ENCODE data around the gene RELL2.

Gene RELL2

DNA sequence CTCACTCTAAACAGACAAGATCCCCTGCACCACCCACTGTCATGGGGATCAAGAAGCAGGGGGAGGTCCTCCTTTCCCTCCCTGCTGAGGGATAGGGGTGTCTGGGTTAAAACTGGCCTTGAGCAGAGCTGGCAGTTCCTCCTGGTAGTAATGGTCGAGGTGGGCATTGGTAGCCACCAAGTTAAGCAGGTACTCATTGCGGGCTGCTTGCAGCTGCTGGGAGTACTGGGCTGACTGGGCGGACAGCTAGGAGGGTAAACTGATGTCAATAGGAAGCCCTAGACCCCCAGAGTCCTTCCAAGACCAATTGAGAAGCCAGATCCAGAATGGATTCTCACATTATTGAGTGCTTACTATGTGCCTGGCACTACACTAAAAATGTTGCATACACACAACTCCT, 11.1 kb downstream of the RELL2 start:
- Histone ChIP-seq H3K27me3 (ENCODE audit: control insufficient read depth in 1 of 2, insufficient read depth in 2 of 2, low read length in 2 of 2) (no peaks in the 10 kb centered on the region), H3K36me3 (ENCODE audit: control insufficient read depth in 1 of 2, insufficient read depth in 2 of 2, low read length in 2 of 2) (peaks cover 13 to 24% of the 10 kb centered on the region in 2 donors), H3K27ac (ENCODE audit: low read depth, low read length) (no peak overlapping the region), H3K4me1 (ENCODE audit: control insufficient read depth in 1 of 2, insufficient read depth in 2 of 2, low read length in 2 of 2) (peaks cover 11 to 13% of the 10 kb centered on the region in 2 donors), H3K9ac (ENCODE audit: low read depth in 1 of 2, low read length in 2 of 2) (no peak overlapping the region), H3K9me3 (ENCODE audit: control insufficient read depth in 1 of 2, low read length in 2 of 2) (no peaks in the 10 kb centered on the region), H3K4me3 (ENCODE audit: low read depth in 1 of 2, low read length in 2 of 2) (no peak overlapping the region)

GRCh38 chr5:141649056-141649688, 12.4 kb downstream of the RELL2 start:
- H3K4me1 ChIP-seq (ENCODE audit: control insufficient read depth in 1 of 2, insufficient read depth in 2 of 2, low read length in 2 of 2) = peaks cover 11 to 13% of the 10 kb centered on the region in 2 donors
- H3K36me3 ChIP-seq (ENCODE audit: control insufficient read depth in 1 of 2, insufficient read depth in 2 of 2, low read length in 2 of 2) = peaks cover 12 to 20% of the 10 kb centered on the region in 2 donors
- no peak overlapping the region for H3K9ac ChIP-seq (ENCODE audit: low read depth in 1 of 2, low read length in 2 of 2)
- no peaks in the 10 kb centered on the region for H3K9me3 ChIP-seq (ENCODE audit: control insufficient read depth in 1 of 2, low read length in 2 of 2)
- H3K27ac ChIP-seq (ENCODE audit: low read depth, low read length) = no peak overlapping the region
- H3K4me3 ChIP-seq (ENCODE audit: low read depth in 1 of 2, low read length in 2 of 2) = no peak overlapping the region
- H3K27me3 ChIP-seq (ENCODE audit: control insufficient read depth in 1 of 2, insufficient read depth in 2 of 2, low read length in 2 of 2) = no peaks in the 10 kb centered on the region

- H3K27me3 ChIP-seq (ENCODE audit: control insufficient read depth in 1 of 2, insufficient read depth in 2 of 2, low read length in 2 of 2) = no peaks in the 10 kb centered on the region
- H3K4me3 ChIP-seq (ENCODE audit: low read depth in 1 of 2, low read length in 2 of 2) = no peak overlapping the region
- H3K9me3 ChIP-seq (ENCODE audit: control insufficient read depth in 1 of 2, low read length in 2 of 2) = no peaks in the 10 kb centered on the region
- no peak overlapping the region for H3K9ac ChIP-seq (ENCODE audit: low read depth in 1 of 2, low read length in 2 of 2)
- peaks cover 7 to 12% of the 10 kb centered on the region in 2 donors for H3K36me3 ChIP-seq (ENCODE audit: control insufficient read depth in 1 of 2, insufficient read depth in 2 of 2, low read length in 2 of 2)
- no peak overlapping the region for H3K27ac ChIP-seq (ENCODE audit: low read depth, low read length)
- peaks cover 11 to 13% of the 10 kb centered on the region in 2 donors for H3K4me1 ChIP-seq (ENCODE audit: control insufficient read depth in 1 of 2, insufficient read depth in 2 of 2, low read length in 2 of 2)
Measured at GRCh38 chr5:141649972-141650371, 13.2 kb downstream of the RELL2 start.

GRCh38 chr5:141650851-141651727, 14.3 kb downstream of the RELL2 start, which contains the start of gene FCHSD1:
Gene FCHSD1, minus strand, starts transcription at chr5:141651418. Its CDS starts 50 bp downstream, at chr5:141651368.
- no peak within 1 kb of the TSS for H3K27ac ChIP-seq (ENCODE audit: low read depth, low read length)
- no peaks in the 10 kb centered on the region for H3K9me3 ChIP-seq (ENCODE audit: control insufficient read depth in 1 of 2, low read length in 2 of 2)
- H3K9ac ChIP-seq (ENCODE audit: low read depth in 1 of 2, low read length in 2 of 2) = peak within 1 kb of the TSS; percentile 50 to 58

GRCh38 chr5:141651728-141652105, 14.9 kb downstream of the RELL2 start:
- Histone ChIP-seq H3K36me3 (ENCODE audit: control insufficient read depth in 1 of 2, insufficient read depth in 2 of 2, low read length in 2 of 2) (peaks cover 0 to 5% of the 10 kb centered on the region in 2 donors), H3K9ac (ENCODE audit: low read depth in 1 of 2, low read length in 2 of 2) (peak overlapping the region; percentile 7 to 50), H3K9me3 (ENCODE audit: control insufficient read depth in 1 of 2, low read length in 2 of 2) (no peaks in the 10 kb centered on the region), H3K27me3 (ENCODE audit: control insufficient read depth in 1 of 2, insufficient read depth in 2 of 2, low read length in 2 of 2) (no peaks in the 10 kb centered on the region), H3K4me3 (ENCODE audit: low read depth in 1 of 2, low read length in 2 of 2) (peak overlapping the region; percentile 78 to 82), H3K27ac (ENCODE audit: low read depth, low read length) (no peak overlapping the region), H3K4me1 (ENCODE audit: control insufficient read depth in 1 of 2, insufficient read depth in 2 of 2, low read length in 2 of 2) (peaks cover 11 to 13% of the 10 kb centered on the region in 2 donors)

More at GRCh38 chr5:141650851-141651727, 14.3 kb downstream of the RELL2 start, which contains the start of gene FCHSD1:
- Histone ChIP-seq H3K4me3 (ENCODE audit: low read depth in 1 of 2, low read length in 2 of 2) (peak within 1 kb of the TSS; percentile 78 to 82), H3K4me1 (ENCODE audit: control insufficient read depth in 1 of 2, insufficient read depth in 2 of 2, low read length in 2 of 2) (peaks cover 11 to 13% of the 10 kb centered on the region in 2 donors), H3K36me3 (ENCODE audit: control insufficient read depth in 1 of 2, insufficient read depth in 2 of 2, low read length in 2 of 2) (peaks cover 0 to 12% of the 10 kb centered on the region in 2 donors), H3K27me3 (ENCODE audit: control insufficient read depth in 1 of 2, insufficient read depth in 2 of 2, low read length in 2 of 2) (no peaks in the 10 kb centered on the region)

GRCh38 chr5:141654298-141654697, 17.5 kb downstream of the RELL2 start:
- Histone ChIP-seq H3K9me3 (ENCODE audit: control insufficient read depth in 1 of 2, low read length in 2 of 2) (no peaks in the 10 kb centered on the region), H3K27ac (ENCODE audit: low read depth, low read length) (no peak overlapping the region), H3K4me1 (ENCODE audit: control insufficient read depth in 1 of 2, insufficient read depth in 2 of 2, low read length in 2 of 2) (peaks cover 11 to 13% of the 10 kb centered on the region in 2 donors), H3K27me3 (ENCODE audit: control insufficient read depth in 1 of 2, insufficient read depth in 2 of 2, low read length in 2 of 2) (no peaks in the 10 kb centered on the region), H3K4me3 (ENCODE audit: low read depth in 1 of 2, low read length in 2 of 2) (no peak overlapping the region), H3K36me3 (ENCODE audit: control insufficient read depth in 1 of 2, insufficient read depth in 2 of 2, low read length in 2 of 2) (peaks cover 3 to 5% of the 10 kb centered on the region in 2 donors), H3K9ac (ENCODE audit: low read depth in 1 of 2, low read length in 2 of 2) (no peak overlapping the region)

DNA sequence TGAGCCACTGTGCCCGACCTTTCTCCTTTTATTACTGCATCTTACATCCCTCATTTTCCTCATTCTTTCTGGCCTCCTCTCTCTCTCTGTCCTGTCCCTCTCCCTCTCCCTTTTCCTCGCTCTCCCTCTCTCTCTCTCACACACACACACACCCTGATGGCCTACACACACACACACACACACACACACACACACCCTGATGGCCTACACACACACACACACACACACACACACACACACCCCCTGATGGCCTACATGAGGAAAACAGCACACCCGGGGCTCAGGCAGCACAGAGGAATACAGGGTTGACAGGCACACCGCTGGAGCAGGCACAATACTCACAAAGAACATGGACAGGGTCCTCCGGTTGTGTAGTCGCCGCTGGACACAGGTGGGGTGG, 18.2 kb downstream of the RELL2 start:
- Histone ChIP-seq H3K27me3 (ENCODE audit: control insufficient read depth in 1 of 2, insufficient read depth in 2 of 2, low read length in 2 of 2) (no peaks in the 10 kb centered on the region), H3K36me3 (ENCODE audit: control insufficient read depth in 1 of 2, insufficient read depth in 2 of 2, low read length in 2 of 2) (peaks cover 3 to 5% of the 10 kb centered on the region in 2 donors), H3K9me3 (ENCODE audit: control insufficient read depth in 1 of 2, low read length in 2 of 2) (no peaks in the 10 kb centered on the region), H3K4me1 (ENCODE audit: control insufficient read depth in 1 of 2, insufficient read depth in 2 of 2, low read length in 2 of 2) (peaks cover 11 to 12% of the 10 kb centered on the region in 2 donors), H3K27ac (ENCODE audit: low read depth, low read length) (no peak overlapping the region), H3K9ac (ENCODE audit: low read depth in 1 of 2, low read length in 2 of 2) (no peak overlapping the region), H3K4me3 (ENCODE audit: low read depth in 1 of 2, low read length in 2 of 2) (no peak overlapping the region)

DNA sequence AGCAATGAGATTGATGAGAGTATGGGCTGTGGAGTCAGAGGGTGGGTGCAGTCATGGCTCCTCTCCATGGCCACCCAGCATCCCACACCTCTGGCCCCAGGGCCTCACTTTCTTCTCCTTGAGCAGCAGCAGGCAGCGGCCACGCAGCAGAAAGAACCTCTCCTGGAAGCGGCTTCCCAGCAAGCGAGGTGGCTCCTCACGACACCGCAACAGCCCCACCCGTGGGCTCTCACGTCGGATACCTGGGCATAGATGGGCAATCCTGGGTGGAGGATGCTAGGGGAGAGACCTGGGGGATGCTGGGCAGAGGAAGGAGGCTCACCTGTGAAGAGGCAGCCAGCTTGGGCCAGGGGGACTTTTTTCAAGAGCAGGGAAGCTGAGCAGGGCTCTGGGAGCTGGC, 19.6 kb downstream of the RELL2 start:
- H3K9ac ChIP-seq (ENCODE audit: low read depth in 1 of 2, low read length in 2 of 2) = no peak overlapping the region
- H3K9me3 ChIP-seq (ENCODE audit: control insufficient read depth in 1 of 2, low read length in 2 of 2) = no peaks in the 10 kb centered on the region
- no peak overlapping the region for H3K27ac ChIP-seq (ENCODE audit: low read depth, low read length)
- H3K4me1 ChIP-seq (ENCODE audit: control insufficient read depth in 1 of 2, insufficient read depth in 2 of 2, low read length in 2 of 2) = peaks cover 4 to 5% of the 10 kb centered on the region in 2 donors
- no peaks in the 10 kb centered on the region for H3K27me3 ChIP-seq (ENCODE audit: control insufficient read depth in 1 of 2, insufficient read depth in 2 of 2, low read length in 2 of 2)
- H3K36me3 ChIP-seq (ENCODE audit: control insufficient read depth in 1 of 2, insufficient read depth in 2 of 2, low read length in 2 of 2) = peaks cover 3 to 5% of the 10 kb centered on the region in 2 donors
- H3K4me3 ChIP-seq (ENCODE audit: low read depth in 1 of 2, low read length in 2 of 2) = no peak overlapping the region

DNA sequence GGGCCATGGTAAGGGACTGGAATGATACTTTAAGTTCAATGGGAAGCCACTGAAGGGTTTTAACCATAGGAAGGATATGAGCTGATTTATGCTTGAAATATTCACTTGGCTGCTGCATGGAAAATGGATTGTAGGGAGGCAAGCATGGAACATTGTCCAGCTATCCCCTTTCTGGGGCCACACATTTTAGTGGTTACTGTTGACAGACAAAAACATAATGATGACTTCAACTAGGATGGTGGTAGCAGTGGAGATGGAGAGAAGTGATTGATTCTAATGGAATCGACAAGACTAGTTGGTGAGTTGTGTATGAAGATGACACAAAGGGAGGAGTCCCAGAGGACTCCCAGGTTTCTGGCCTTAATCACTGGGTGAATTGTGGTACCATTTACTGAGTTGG, 20.6 kb downstream of the RELL2 start:
- Histone ChIP-seq H3K4me3 (ENCODE audit: low read depth in 1 of 2, low read length in 2 of 2) (no peak overlapping the region), H3K27ac (ENCODE audit: low read depth, low read length) (no peak overlapping the region), H3K27me3 (ENCODE audit: control insufficient read depth in 1 of 2, insufficient read depth in 2 of 2, low read length in 2 of 2) (no peaks in the 10 kb centered on the region), H3K4me1 (ENCODE audit: control insufficient read depth in 1 of 2, insufficient read depth in 2 of 2, low read length in 2 of 2) (no peaks in the 10 kb centered on the region), H3K9me3 (ENCODE audit: control insufficient read depth in 1 of 2, low read length in 2 of 2) (no peaks in the 10 kb centered on the region), H3K36me3 (ENCODE audit: control insufficient read depth in 1 of 2, insufficient read depth in 2 of 2, low read length in 2 of 2) (peaks cover 3 to 5% of the 10 kb centered on the region in 2 donors), H3K9ac (ENCODE audit: low read depth in 1 of 2, low read length in 2 of 2) (no peak overlapping the region)

- Histone ChIP-seq H3K27me3 (ENCODE audit: control insufficient read depth in 1 of 2, insufficient read depth in 2 of 2, low read length in 2 of 2) (no peaks in the 10 kb centered on the region), H3K4me1 (ENCODE audit: control insufficient read depth in 1 of 2, insufficient read depth in 2 of 2, low read length in 2 of 2) (no peaks in the 10 kb centered on the region), H3K36me3 (ENCODE audit: control insufficient read depth in 1 of 2, insufficient read depth in 2 of 2, low read length in 2 of 2) (peaks cover 3 to 5% of the 10 kb centered on the region in 2 donors), H3K27ac (ENCODE audit: low read depth, low read length) (no peak overlapping the region), H3K9ac (ENCODE audit: low read depth in 1 of 2, low read length in 2 of 2) (no peak overlapping the region), H3K9me3 (ENCODE audit: control insufficient read depth in 1 of 2, low read length in 2 of 2) (no peaks in the 10 kb centered on the region), H3K4me3 (ENCODE audit: low read depth in 1 of 2, low read length in 2 of 2) (no peak overlapping the region)
Measured at GRCh38 chr5:141657937-141658545, 21.2 kb downstream of the RELL2 start.

All from duodenal mucosa (tissue), 2 donors.